Measurements from ENCODE around the gene NT5C1B. TPM values are rescaled to one million over a fixed set of nuclear protein-coding genes. Genes with fewer than 3 reads are reported as not detected.

NT5C1B gene
- total RNA-seq, 4 donors from 2014 or later, result not detected

GRCh38 chr2:18552351-18553077 lies 36.9 kb downstream of the NT5C1B start:
- TF ChIP-seq CTCF (IDR thresholded peaks at IDR 0.05), result no peak
- no peak for TF ChIP-seq POLR2A (IDR thresholded peaks at IDR 0.05)
- no peak for DNase-seq
- no peak overlapping the region for H3K27ac ChIP-seq
- H3K27me3 ChIP-seq, result no peaks in the 10 kb centered on the region
- no peak overlapping the region for H3K4me3 ChIP-seq
- WGBS, 2 donors, result 62 to 72% methylated on average over 3 of the region's 3 CpGs
- peaks cover 0 to 44% (median 11%) of the 10 kb centered on the region in 3 donors for H3K4me1 ChIP-seq
- intact Hi-C loops (cut with DNase I), result no loop called here
- H3K9me3 ChIP-seq, result no peaks in the 10 kb centered on the region
- peaks cover 0 to 19% (median 0%) of the 10 kb centered on the region in 3 donors for H3K36me3 ChIP-seq

- intact Hi-C loops (cut with DNase I), result no loop called here
- Histone ChIP-seq H3K27ac (no peak overlapping the region), H3K4me1 (peaks cover 0 to 38% (median 11%) of the 10 kb centered on the region in 3 donors), H3K9me3 (no peaks in the 10 kb centered on the region), H3K4me3 (no peak overlapping the region), H3K27me3 (no peaks in the 10 kb centered on the region), H3K36me3 (peaks cover 0 to 19% (median 0%) of the 10 kb centered on the region in 3 donors)
- TF ChIP-seq POLR2A (IDR thresholded peaks at IDR 0.05) (no peak), CTCF (IDR thresholded peaks at IDR 0.05) (no peak)
- no peak for DNase-seq
- WGBS, 2 donors, result 81 to 90% methylated on average over 2 of the region's 2 CpGs
Measured at GRCh38 chr2:18551623-18552022, 37.7 kb downstream of the NT5C1B start.

GRCh38 chr2:18551169-18551568 lies 38.2 kb downstream of the NT5C1B start:
- H3K27me3 ChIP-seq, result no peaks in the 10 kb centered on the region
- peaks cover 0 to 36% (median 11%) of the 10 kb centered on the region in 3 donors for H3K4me1 ChIP-seq
- no peak overlapping the region for H3K27ac ChIP-seq
- intact Hi-C loops (cut with DNase I), result no loop called here
- 32 to 46% methylated on average over 1 of the region's 1 CpG for whole genome bisulfite sequencing, 2 donors
- DNase-seq, result no peak
- H3K36me3 ChIP-seq, result peaks cover 0 to 19% (median 0%) of the 10 kb centered on the region in 3 donors
- H3K4me3 ChIP-seq, result no peak overlapping the region
- no peaks in the 10 kb centered on the region for H3K9me3 ChIP-seq
- TF ChIP-seq CTCF (IDR thresholded peaks at IDR 0.05) (no peak), POLR2A (IDR thresholded peaks at IDR 0.05) (no peak)

- TF ChIP-seq POLR2A (IDR thresholded peaks at IDR 0.05), result no peak
- intact Hi-C loops (cut with DNase I), result no loop called here
- no peak for DNase-seq
- no peaks in the 10 kb centered on the region for H3K27me3 ChIP-seq
- H3K27ac ChIP-seq, result no peak overlapping the region
- H3K36me3 ChIP-seq, result peaks cover 0 to 14% (median 0%) of the 10 kb centered on the region in 3 donors
- H3K4me1 ChIP-seq, result peaks cover 0 to 33% (median 11%) of the 10 kb centered on the region in 3 donors
- no peak overlapping the region for H3K4me3 ChIP-seq
- H3K9me3 ChIP-seq, result no peaks in the 10 kb centered on the region
- WGBS, 2 donors, result 73 to 81% methylated on average over 2 of the region's 2 CpGs
Measured at GRCh38 chr2:18550433-18550832, 38.9 kb downstream of the NT5C1B start.

GRCh38 chr2:18549083-18549482 lies 40.3 kb downstream of the NT5C1B start:
- no peaks in the 10 kb centered on the region for H3K27me3 ChIP-seq
- intact Hi-C loops (cut with DNase I), result no loop called here
- no peak overlapping the region for H3K4me3 ChIP-seq
- H3K36me3 ChIP-seq, result peaks cover 0 to under 1% (median 0%) of the 10 kb centered on the region in 3 donors
- WGBS, 2 donors, result 63 to 94% methylated on average over 2 of the region's 2 CpGs
- no peaks in the 10 kb centered on the region for H3K9me3 ChIP-seq
- DNase-seq, result no peak
- TF ChIP-seq POLR2A (IDR thresholded peaks at IDR 0.05) (no peak), CTCF (IDR thresholded peaks at IDR 0.05) (no peak)
- peaks cover 0 to 33% (median 11%) of the 10 kb centered on the region in 3 donors for H3K4me1 ChIP-seq
- no peak overlapping the region for H3K27ac ChIP-seq
